Fibroblast of skin of back (primary cell): ENCODE measurements around the gene LOXL1. TPM values are rescaled to one million over a fixed set of nuclear protein-coding genes. Genes with fewer than 3 reads are reported as not detected.

Experiments used
- DNase-seq: peaks from one replicate; pipeline ENCODE4 v3.0.0-alpha.2; 2013
- polyA plus RNA-seq, 2 experiments: library from polyadenylated mRNA; unstranded; fragments of 120-200 nt; gene quantifications; one replicate each; pipeline ENCODE4 v1.2.1, GENCODE V29; 2013; ENCODE audit not compliant: insufficient read length in 2 of 2

LOXL1 gene
- 510 TPM for polyA plus RNA-seq (2013, experiment 1 of 2; ENCODE audit: insufficient read length)
- 497 TPM for polyA plus RNA-seq (2013, experiment 2 of 2; ENCODE audit: insufficient read length)

GRCh38 chr15:73926219-73927002 is at the start of gene LOXL1:
TSS of gene LOXL1 (plus strand) at chr15:73926462. CDS start at chr15:73926784, 322 bp downstream.
- DNase-seq, result peak; percentile 94

- no peak for DNase-seq
Measured at GRCh38 chr15:73879426-73879825, 46.8 kb upstream of the LOXL1 start.

GRCh38 chr15:73881579-73882320 is 44.5 kb upstream of the LOXL1 start:
- DNase-seq, result no peak

- DNase-seq, result no peak
Measured at GRCh38 chr15:73882761-73883419, 43.4 kb upstream of the LOXL1 start.

GRCh38 chr15:73884159-73884558 is 42.1 kb upstream of the LOXL1 start:
- DNase-seq, result no peak

- DNase-seq, result no peak
Measured at GRCh38 chr15:73885954-73886700, 40.1 kb upstream of the LOXL1 start.

GRCh38 chr15:73886717-73887345 is 39.4 kb upstream of the LOXL1 start:
- no peak for DNase-seq

GRCh38 chr15:73887481-73887880 is 38.8 kb upstream of the LOXL1 start:
- no peak for DNase-seq

- no peak for DNase-seq
Measured at GRCh38 chr15:73888224-73889041, 37.8 kb upstream of the LOXL1 start.

- no peak for DNase-seq
Measured at GRCh38 chr15:73889053-73889761, 37.1 kb upstream of the LOXL1 start.

- DNase-seq, result no peak
Measured at GRCh38 chr15:73889762-73890124, 36.5 kb upstream of the LOXL1 start.

- no peak for DNase-seq
Measured at GRCh38 chr15:73891328-73892315, 34.6 kb upstream of the LOXL1 start.

GRCh38 chr15:73892446-73893226 is 33.6 kb upstream of the LOXL1 start:
- no peak for DNase-seq

- DNase-seq, result no peak
Measured at GRCh38 chr15:73894133-73894814, 32.0 kb upstream of the LOXL1 start.

- peak; percentile 79 for DNase-seq
Measured at GRCh38 chr15:73897441-73898261, 28.6 kb upstream of the LOXL1 start.

GRCh38 chr15:73899197-73900094 is 26.8 kb upstream of the LOXL1 start:
- no peak for DNase-seq
